Rectal smooth muscle tissue (tissue), 1 donor: ENCODE measurements around the gene POU4F1.

Source experiments
- H3K27ac ChIP-seq: one replicate; pipeline ENCODE4 v1.7.0; 2013; ENCODE audit warnings: low read depth, low read length, inconsistent platforms
- H3K27me3 ChIP-seq: one replicate; pipeline ENCODE4 v1.7.0; 2013; ENCODE audit warnings: low read length; ENCODE audit not compliant: control insufficient read depth, insufficient read depth
- H3K36me3 ChIP-seq: one replicate; pipeline ENCODE4 v1.7.0; 2013; ENCODE audit warnings: low read length; ENCODE audit not compliant: control insufficient read depth, insufficient read depth
- H3K4me1 ChIP-seq: one replicate; pipeline ENCODE4 v1.7.0; 2013; ENCODE audit warnings: low read length; ENCODE audit not compliant: control insufficient read depth, insufficient read depth
- H3K4me3 ChIP-seq: one replicate; pipeline ENCODE4 v1.7.0; 2013; ENCODE audit warnings: low read length
- H3K9ac ChIP-seq: one replicate; pipeline ENCODE4 v1.7.0; 2013; ENCODE audit warnings: low read length

The POU4F1 gene

DNA sequence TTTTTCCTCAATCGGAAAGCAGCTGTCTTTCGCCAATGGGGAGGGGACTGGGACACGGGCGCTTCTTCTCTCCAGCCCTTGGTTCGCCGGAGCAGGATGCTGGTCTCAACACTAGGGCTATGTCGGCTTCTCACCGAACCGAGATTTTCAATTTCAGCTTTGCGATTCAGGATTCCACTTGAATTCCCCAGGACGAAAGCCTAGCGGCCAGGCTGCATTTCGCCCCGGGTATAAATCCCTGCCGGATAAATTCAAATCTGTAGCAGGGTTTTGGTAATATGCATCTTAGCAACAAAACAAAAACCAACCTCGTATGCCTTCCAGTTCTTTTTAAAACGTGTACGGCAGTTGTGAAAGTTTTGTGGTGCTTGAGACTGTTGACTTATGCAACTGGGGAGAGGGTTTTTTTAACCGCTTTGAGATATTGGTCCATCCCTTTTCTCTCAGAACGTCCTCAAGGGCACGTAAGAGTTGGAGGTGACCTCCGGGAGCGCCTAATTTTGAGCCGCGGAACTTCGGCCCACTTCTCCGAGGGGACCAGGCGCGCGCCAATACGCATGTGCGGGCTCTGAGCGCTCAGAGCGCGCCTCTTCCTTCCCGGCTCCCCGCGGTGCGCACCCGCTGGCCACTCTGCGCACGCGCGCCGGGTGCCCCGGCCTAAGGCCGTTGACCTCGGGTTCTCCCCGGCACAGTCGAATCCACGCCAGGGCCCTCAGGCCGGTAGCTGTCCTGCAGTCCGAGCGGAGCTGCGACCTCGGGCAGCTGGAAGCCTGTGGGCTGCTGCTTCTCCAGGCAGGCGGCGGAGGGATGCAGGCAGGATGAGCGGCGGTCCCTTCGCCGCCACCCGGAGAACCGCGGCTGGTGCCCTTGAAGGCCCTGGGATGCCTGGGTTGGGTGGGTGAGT lies 7.6 kb downstream of the POU4F1 start:
- peaks cover 51% of the 10 kb centered on the region for H3K27me3 ChIP-seq
- no peak overlapping the region for H3K9ac ChIP-seq
- no peaks in the 10 kb centered on the region for H3K36me3 ChIP-seq
- no peak overlapping the region for H3K4me3 ChIP-seq
- H3K4me1 ChIP-seq: no peaks in the 10 kb centered on the region
- no peak overlapping the region for H3K27ac ChIP-seq

DNA sequence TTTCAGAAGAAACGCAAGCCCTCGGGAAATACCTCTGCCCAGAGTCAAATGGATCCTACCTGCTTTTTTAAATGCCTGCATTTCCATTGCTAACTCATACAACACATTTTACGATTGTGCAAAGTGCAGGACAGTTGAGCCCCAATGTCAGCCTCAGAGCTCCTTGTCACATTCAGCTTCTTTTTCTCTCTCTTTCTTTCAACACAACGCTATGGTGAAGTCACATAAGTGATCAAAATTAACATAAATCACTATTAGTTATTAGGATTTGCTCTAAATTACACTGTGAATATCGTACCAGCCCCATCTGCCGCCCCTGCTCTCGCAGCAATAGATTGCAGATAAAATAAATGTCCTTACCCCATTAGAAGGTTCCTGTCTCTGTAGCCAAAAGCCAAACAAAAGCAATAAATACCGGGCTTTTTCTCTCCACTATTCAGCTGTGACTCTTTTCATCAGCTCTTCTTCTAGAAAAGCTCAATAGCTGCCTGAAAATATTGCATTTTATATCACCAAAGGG lies 8.8 kb downstream of the POU4F1 start:
- no peak overlapping the region for H3K9ac ChIP-seq
- no peak overlapping the region for H3K4me3 ChIP-seq
- H3K36me3 ChIP-seq: no peaks in the 10 kb centered on the region
- H3K4me1 ChIP-seq: no peaks in the 10 kb centered on the region
- no peak overlapping the region for H3K27ac ChIP-seq
- H3K27me3 ChIP-seq: peaks cover 47% of the 10 kb centered on the region

DNA sequence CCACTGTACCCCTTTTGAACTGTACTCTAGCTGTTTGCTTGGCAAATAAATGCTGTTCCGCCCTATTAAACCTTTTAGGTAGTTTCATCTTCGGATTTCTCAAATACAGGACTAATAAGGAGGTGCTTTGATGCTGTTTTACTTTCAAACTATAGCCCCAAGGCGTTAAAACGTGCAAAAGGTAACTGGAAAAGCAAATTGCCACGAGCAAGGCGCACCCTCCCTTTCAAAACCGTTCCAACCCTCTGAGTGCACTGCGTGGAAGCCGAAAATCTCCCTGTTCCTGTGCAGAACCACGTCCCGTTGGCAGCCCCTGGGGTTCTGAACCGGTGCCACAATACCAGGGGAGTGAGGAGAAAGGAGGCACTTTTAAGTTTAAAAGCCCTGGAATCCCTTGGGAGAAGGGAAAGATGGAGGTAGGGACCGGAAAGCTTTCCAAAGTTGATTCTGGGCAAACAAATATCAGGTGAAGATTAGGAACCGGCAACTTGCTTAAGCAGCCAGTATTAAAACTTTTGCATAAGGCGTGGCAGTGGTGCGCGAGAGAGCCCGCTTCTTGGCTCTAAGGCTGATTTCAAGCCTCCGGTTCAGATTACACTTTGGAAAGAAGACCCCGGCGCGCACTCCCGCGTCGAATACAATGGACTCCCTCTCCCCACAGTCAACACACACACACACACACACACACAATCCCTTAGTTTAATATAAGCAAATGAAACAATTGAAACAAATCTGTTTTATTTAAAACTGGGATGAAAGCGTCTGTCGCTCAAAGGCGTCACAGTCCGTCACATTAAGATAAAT lies 9.5 kb downstream of the POU4F1 start:
- Histone ChIP-seq H3K36me3 (no peaks in the 10 kb centered on the region), H3K4me3 (no peak overlapping the region), H3K27me3 (peaks cover 43% of the 10 kb centered on the region), H3K9ac (no peak overlapping the region), H3K4me1 (no peaks in the 10 kb centered on the region), H3K27ac (no peak overlapping the region)

DNA sequence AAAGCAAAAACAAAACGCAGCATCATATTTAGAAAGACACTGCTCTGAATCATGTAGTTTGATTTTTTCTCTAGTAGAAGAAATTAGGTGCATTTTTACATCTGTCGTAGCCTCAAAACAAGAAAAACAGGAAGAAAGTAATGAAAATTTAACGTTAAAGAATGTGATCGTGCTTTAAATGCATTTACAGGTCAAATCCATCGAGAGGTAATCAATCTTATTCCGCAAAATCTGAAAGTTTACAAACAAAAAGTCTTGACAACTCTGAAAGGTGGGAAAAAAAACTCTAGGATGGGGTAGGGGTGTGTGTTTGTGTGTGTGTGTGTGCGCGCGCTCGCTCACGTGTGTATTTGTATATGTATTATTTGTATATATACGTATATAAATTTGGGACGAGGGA lies 10.2 kb downstream of the POU4F1 start:
- Histone ChIP-seq H3K27me3 (peaks cover 40% of the 10 kb centered on the region), H3K27ac (no peak overlapping the region), H3K9ac (no peak overlapping the region), H3K36me3 (no peaks in the 10 kb centered on the region), H3K4me3 (no peak overlapping the region), H3K4me1 (no peaks in the 10 kb centered on the region)

DNA sequence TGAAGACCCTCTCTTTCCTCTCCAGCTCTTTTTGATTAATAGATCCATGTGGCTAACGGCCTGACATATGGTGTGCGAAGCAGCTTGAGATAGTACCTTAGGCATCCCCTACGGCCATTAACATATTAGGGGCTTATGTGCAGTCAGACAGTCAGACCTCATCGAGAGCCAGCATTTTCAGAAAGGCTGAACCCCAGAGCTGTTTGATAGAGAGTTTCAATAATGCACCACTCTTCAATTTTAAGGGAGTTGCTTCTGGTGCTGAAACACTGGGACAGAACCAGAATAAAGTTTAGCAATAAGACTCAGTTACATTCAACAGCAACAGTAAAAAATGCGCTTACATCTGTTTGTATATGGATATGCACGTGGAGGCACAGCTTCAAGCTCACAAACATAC lies 10.8 kb downstream of the POU4F1 start:
- H3K4me3 ChIP-seq: no peak overlapping the region
- H3K36me3 ChIP-seq: no peaks in the 10 kb centered on the region
- no peaks in the 10 kb centered on the region for H3K4me1 ChIP-seq
- no peak overlapping the region for H3K9ac ChIP-seq
- no peak overlapping the region for H3K27ac ChIP-seq
- H3K27me3 ChIP-seq: peaks cover 40% of the 10 kb centered on the region

DNA sequence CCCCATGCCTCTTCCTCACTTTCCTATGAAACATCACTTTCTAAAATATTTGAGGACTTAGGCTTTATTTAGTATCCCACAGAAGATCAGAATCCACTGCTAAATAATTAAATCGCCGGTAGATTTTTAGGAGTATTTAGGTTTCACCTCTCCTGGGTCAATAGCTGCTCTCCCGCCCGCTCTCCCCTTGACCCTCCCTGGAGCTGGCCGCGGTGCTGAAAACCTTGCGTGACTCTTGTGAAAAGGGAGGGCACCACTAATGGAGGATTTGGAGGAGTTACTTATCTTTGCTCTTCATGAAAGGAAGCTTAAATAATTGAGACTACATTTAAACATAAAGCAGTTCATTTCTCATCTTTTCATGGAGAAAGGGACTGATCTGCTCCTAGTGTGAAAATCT lies 14.1 kb downstream of the POU4F1 start:
- Histone ChIP-seq H3K27me3 (peaks cover 19% of the 10 kb centered on the region), H3K36me3 (no peaks in the 10 kb centered on the region), H3K27ac (no peak overlapping the region), H3K4me1 (no peaks in the 10 kb centered on the region), H3K9ac (no peak overlapping the region), H3K4me3 (no peak overlapping the region)

DNA sequence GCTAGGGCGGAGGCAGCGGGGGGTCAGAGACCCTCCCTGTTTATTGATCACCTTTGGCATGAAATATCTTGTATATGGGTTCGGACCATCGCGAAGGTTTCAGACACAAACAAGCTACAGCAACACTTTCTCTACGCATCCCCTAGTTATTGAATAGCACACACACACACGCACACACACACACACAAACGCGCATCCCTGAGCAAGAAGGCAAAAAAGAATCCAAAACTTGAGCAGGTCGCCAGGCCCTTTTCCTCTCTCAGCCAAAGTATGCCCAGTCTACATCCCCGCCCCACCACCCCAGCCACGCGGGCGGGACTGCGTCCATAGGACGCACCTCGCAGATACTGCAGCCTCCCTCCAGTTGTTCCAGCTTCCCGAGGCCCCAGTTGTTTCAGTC lies 16.0 kb downstream of the POU4F1 start:
- no peaks in the 10 kb centered on the region for H3K4me1 ChIP-seq
- H3K4me3 ChIP-seq: no peak overlapping the region
- H3K36me3 ChIP-seq: no peaks in the 10 kb centered on the region
- H3K9ac ChIP-seq: no peak overlapping the region
- peaks cover 10% of the 10 kb centered on the region for H3K27me3 ChIP-seq
- H3K27ac ChIP-seq: no peak overlapping the region

DNA sequence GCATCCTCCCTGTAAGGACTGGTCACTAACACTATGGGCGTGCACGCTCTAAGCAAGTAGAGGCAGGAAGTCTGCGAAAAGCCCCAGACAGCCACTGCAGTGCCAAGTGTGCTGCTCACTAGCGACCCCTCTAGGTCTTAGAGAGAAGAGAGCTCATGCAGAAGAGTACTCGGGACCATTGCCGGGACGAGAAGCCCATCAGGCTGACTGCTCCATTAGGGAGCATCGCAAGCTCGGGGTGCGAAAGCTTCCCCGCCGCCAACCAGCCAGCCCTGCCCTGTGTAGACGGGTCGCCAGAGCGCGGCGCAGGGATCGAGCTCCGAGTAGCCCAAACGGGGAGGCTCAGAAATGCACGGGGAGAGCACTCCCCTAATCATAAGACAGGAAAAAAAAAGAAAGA lies 16.6 kb downstream of the POU4F1 start:
- no peak overlapping the region for H3K27ac ChIP-seq
- H3K36me3 ChIP-seq: no peaks in the 10 kb centered on the region
- H3K27me3 ChIP-seq: peaks cover 10% of the 10 kb centered on the region
- H3K4me3 ChIP-seq: no peak overlapping the region
- no peak overlapping the region for H3K9ac ChIP-seq
- no peaks in the 10 kb centered on the region for H3K4me1 ChIP-seq

DNA sequence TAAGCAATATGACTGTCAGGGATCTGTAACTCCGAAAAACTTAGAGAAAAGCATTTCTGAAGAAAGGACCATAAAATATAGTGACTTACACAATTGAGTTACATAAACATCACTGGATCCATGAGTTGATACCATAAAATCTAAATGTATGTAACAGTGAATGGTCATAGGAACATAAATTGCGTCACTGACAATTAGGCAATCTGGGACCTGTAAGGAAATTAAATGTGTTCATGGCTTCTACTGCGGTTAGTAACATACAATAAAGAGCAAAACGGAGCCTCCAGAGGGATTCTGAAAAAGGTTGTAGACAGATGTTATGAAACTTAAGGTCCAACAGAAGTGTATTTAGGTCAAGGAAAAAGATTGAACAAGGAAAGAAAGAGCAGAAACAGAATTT lies 27.1 kb downstream of the POU4F1 start:
- peaks cover 2% of the 10 kb centered on the region for H3K27me3 ChIP-seq

DNA sequence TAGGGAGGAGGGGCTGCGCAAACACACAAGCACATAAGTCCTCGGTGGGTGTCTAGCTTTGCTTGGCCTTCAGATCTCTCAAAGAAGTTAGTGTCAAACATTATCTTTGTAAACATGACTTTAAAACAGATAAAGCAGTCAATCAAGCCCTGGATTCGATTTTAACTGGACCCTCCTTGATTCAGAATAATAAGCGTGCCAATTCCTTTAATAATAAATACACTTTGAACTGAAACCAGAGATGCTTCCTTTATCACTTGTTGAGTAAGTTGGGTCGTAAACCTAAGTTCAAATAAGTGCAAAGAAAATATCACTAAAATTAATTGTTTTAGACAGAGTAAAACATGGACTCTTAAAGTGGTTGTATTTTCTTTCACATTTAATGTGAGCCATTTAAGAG lies 30.9 kb downstream of the POU4F1 start:
- Histone ChIP-seq H3K9ac (no peak overlapping the region), H3K36me3 (no peaks in the 10 kb centered on the region), H3K4me3 (no peak overlapping the region), H3K27ac (no peak overlapping the region), H3K27me3 (peaks cover 2% of the 10 kb centered on the region), H3K4me1 (no peaks in the 10 kb centered on the region)

More for the DNA sequence above, 27.1 kb downstream of the POU4F1 start:
- Histone ChIP-seq H3K27ac (no peak overlapping the region), H3K9ac (no peak overlapping the region), H3K4me1 (no peaks in the 10 kb centered on the region), H3K36me3 (no peaks in the 10 kb centered on the region), H3K4me3 (no peak overlapping the region)

DNA sequence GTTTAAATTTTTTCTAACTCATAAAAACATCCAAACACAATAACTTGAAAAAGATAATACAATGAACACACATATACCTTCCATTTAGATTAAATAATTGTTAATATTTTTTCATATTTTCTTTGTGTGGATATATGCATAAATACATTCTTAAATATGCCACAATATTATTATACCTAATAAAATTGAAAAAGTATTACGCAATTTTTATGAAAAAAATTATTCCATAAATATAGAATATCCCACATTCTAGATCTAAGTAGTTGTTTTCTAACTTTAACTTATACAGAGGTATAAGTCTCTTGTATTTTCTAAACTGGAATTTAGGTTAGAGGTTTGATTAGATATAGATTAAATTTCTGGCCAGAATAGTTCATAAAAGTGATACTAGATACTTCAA lies 34.3 kb downstream of the POU4F1 start:
- peaks cover 2% of the 10 kb centered on the region for H3K27me3 ChIP-seq
- no peak overlapping the region for H3K9ac ChIP-seq
- H3K4me3 ChIP-seq: no peak overlapping the region
- H3K36me3 ChIP-seq: no peaks in the 10 kb centered on the region
- no peak overlapping the region for H3K27ac ChIP-seq
- H3K4me1 ChIP-seq: no peaks in the 10 kb centered on the region

DNA sequence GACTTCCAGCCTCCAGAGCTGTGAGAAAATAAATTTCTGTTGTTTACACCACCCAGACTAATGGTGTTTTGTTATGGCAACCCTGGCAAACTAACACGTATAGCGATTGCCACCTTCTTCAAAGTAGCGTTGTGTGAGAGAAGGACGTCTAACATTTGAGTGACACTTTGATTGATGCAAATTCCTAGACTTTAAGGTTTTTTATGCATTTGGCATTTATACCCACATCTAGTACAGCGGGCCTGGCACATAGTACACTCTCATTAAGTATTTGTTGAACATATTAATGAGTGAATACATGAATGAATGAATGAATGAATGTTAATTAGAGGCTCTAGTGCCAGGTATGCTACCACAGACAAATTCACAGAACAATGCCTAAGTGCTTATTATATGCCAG lies 36.7 kb downstream of the POU4F1 start:
- H3K4me1 ChIP-seq: no peaks in the 10 kb centered on the region
- no peaks in the 10 kb centered on the region for H3K36me3 ChIP-seq
- no peak overlapping the region for H3K4me3 ChIP-seq
- no peak overlapping the region for H3K27ac ChIP-seq
- H3K27me3 ChIP-seq: no peaks in the 10 kb centered on the region
- H3K9ac ChIP-seq: no peak overlapping the region
